ENCODE data around the gene SMAP2.
"Not testable (repeated sequence)": the region's sequence is repeated elsewhere in the genome, so short reads cannot be mapped to it uniquely, and the experiment has no call there.

Gene SMAP2

DNA sequence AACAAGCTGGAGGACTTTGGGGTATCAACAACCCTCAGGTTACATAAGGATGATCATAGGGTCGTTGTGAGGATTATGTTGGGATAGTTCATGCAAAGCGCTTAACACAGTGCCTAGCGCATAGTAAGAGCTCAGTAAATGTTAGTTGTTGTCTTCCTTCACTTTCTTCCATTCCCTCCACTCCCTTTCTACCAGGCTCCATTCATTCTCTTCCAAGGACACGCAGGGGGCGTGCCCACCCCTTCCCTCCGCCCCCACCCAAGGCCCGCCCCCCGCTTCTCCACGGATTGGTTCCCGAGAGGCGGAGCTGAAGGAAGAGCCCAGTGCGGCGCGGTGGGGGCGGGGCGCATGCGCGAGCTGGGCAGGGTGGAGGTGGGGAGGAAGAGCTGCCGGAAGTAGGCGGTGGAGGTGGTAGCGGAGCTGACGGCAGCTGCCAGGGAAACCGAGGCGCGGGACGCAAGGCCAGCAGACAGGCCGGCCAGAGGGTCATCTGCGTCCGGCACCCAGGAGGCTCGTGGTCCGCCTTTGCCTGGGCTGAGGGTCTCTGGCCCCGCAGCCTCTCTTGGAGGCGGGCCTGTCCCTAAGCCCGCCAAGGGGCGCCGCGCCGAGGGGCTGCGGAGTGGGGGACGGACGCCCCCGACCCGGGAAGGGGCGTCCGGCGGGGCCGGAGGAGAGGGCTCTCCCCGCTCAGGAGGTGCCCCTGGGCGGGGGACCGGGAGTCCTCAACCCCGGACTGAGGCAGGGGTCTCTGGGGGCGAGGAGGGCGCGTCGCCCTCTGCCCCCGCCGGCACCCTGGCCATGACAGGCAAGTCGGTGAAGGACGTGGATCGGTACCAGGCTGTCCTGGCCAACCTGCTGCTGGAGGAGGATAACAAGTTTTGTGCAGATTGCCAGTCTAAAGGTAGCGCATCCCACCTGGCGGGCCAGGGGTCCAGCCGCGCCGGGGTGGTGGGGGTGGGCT, at the start of gene SMAP2:
Gene SMAP2 (plus strand): TSS at position 405 of the 961 bp plus-strand sequence. CDS start 394 bp downstream, at position 799.
- peak; percentile 85 to 92 for DNase-seq (ENCODE audit: low read depth in 2 of 2)

- DNase-seq (ENCODE audit: low read depth in 2 of 2): not testable (repeated sequence)
These were observed 42.1 kb upstream of the SMAP2 start for GRCh38 chr1:40331403-40331802.

GRCh38 chr1:40332695-40333094, 40.8 kb upstream of the SMAP2 start:
- no peak for DNase-seq (ENCODE audit: low read depth in 2 of 2)

GRCh38 chr1:40337443-40337842, 36.1 kb upstream of the SMAP2 start:
- no peak for DNase-seq (ENCODE audit: low read depth in 2 of 2)

DNA sequence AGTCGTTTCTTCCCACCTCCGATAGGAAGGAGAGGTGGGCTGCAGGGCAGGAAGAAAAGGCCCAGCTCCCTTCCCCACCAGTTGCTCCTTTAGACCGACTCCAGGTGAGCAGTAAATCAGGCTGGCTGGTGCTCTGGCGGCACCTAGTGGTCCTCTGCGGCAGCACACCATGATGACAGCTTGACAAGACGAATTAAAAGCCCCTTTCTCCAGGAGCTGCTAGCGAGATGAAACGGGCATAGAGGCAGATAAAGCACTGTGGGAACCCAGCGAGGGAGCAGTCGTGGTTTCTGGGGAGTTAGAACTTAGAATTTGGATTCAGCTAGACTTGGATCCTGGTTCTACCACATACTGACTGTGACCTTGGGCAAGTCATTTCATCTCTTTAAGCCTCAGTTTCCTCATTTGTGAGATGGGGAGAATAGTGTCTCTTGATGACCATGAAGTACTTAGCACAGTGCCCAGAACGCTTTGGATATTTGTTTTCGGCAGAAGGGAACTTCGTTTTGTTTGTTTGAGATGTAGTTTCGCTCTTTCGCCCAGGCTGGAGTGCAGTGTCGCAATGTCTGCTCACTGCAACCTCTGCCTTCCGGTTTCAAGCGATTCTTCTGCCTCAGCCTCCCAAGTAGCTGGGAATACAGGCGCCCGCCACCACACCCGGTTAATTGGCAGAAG, 34.6 kb upstream of the SMAP2 start:
- peak; percentile 81 to 82 for DNase-seq (ENCODE audit: low read depth in 2 of 2)

- no peak for DNase-seq (ENCODE audit: low read depth in 2 of 2)
These were observed 33.9 kb upstream of the SMAP2 start for GRCh38 chr1:40339420-40340323.

DNA sequence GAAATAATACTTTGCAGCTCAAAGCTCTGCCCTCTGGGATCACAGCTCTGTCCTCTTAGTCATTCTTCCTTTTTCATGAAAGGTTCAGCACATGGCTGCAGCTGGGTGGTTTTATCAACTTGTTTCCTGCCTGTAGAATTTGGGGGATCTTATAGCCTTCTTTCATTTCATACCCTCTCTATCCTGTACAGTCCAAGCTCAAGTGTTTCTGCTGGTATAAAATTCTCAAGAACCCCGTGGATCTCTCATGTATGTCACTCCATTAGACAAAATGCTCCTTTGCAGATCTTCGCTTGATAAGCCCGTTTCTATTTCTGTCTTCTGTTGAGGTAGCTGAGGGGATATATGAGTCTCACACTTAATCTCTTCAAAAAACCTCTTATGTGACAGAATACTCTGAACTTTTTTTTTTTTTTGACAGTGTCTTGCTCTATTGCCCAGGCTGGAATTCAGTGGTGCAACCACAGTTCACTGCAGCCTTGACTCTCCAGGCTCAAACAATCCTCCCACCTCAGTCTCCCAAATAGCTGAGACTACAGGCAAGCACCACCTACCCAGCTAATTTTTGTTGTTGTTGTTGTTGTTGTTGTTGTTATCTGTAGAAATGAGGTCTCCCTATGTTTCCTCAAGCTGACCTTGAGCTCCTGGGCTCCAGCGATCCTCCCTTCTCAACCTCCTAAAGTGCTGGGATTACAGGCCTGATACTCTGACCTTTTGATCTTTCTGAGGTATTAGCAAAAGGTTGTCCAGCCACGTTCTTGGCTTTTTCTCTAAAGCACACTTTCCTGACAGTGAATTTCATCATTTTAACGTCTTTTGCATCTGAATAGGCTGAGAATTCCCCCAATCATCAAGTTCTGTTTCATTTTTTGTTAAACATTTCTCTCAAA, 31.8 kb upstream of the SMAP2 start:
- DNase-seq (ENCODE audit: low read depth in 2 of 2): no peak

- DNase-seq (ENCODE audit: low read depth in 2 of 2): not testable (repeated sequence)
These were observed 31.2 kb upstream of the SMAP2 start for GRCh38 chr1:40342381-40342717.

- DNase-seq (ENCODE audit: low read depth in 2 of 2): no peak
These were observed 28.9 kb upstream of the SMAP2 start for GRCh38 chr1:40344597-40344996.

DNA sequence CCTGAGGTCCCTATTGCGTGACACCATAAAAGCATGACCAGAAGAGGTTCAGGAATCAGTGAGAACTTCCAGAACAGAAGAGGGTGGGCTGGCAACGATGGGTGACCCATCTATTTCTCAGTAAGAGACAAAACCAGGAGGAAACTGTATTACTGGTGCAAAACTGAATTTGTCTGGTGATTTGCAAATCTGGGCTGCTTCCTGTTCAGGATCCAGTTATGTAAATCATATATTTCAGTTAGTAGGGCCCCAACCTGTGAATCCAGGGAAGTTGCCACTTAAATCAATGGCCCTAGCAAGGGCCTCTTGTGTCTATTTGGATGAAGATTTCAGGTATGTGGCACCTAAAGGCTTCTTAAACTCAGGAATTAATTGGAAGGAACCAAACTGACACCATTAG, 23.1 kb upstream of the SMAP2 start:
- no peak for DNase-seq (ENCODE audit: low read depth in 2 of 2)

DNA sequence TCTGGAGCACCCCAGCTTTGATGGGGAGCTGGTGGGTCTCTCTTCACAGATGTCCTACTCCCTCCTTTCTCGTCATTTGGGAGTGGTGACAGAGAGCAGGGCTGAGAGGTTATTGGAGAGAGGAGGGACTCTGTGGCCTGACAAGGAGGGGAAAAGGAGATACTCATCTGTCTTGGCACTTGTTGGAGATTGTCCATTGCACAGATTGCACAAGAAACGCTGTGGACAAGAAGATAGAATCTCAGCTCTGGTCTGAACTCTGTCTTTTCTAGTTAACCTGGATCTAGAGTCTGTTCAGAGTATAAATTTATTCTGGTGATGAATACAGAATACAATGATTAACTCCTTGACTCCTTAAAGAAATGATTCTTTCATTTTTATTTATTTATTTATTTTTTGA, 22.4 kb upstream of the SMAP2 start:
- DNase-seq (ENCODE audit: low read depth in 2 of 2): no peak

- DNase-seq (ENCODE audit: low read depth in 2 of 2): no peak
These were observed 21.4 kb upstream of the SMAP2 start for GRCh38 chr1:40352126-40352525.

DNA sequence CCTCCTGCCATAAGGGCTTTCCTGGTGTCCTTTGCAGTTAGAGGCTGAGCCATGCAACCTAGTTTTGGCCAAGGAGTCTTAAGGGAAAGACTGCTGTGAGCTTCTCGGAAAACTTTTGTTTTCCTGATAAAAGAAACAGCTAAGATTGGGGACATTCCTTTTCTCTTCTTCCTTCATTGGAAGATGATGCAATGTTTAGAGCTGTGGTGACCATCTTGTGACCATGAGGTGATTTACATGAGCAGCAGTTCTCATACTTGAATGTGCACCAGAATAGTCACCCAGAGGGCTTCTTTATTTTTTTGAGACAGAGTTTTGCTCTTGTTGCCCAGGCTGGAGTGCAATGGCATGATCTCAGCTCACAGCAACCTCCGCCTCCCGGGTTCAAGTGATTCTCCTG, 20.4 kb upstream of the SMAP2 start:
- DNase-seq (ENCODE audit: low read depth in 2 of 2): no peak

DNA sequence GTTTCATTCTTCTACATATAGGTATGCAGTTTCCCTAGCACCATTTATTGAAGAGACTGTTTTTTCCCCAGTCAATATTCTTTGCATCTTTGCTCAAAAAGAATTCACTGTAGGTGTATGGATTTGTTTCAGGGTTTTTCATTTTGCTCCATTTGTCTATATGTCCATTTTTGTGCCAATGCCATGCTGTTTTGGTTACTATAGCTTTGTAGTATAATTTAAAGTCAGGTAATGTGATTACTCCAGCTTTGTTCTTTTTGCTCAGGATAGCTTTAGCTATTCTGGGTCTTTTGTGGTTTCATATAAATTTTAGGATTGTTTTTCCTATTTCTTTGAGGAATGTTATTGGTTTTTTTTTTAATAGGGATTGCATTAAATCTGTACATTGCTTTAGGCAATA, 15.9 kb upstream of the SMAP2 start:
- no peak for DNase-seq (ENCODE audit: low read depth in 2 of 2)

GRCh38 chr1:40360631-40361030, 12.9 kb upstream of the SMAP2 start:
- DNase-seq (ENCODE audit: low read depth in 2 of 2): no peak

GRCh38 chr1:40361201-40361600, 12.3 kb upstream of the SMAP2 start:
- DNase-seq (ENCODE audit: low read depth in 2 of 2): no peak

- DNase-seq (ENCODE audit: low read depth in 2 of 2): no peak
These were observed 11.9 kb upstream of the SMAP2 start for GRCh38 chr1:40361637-40362036.

DNA sequence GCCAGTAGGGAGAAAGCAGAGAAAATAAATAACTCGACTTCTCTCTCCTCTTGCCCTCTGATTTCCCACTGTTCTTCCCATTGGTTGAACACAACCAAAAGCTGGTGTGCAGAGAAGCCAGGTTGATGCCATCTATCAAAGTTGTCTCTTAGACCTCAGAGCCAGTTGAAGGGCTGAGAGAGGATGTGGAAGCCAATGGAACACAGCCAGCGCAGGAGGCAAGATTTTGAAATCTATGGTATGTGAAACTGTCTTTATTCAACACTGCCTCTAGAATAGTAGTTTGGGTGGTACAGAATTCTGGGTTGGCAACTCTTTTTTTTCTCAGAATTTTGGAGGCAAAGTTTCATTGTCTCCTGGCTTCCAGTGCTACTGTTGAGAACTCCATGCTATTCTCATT, 11.3 kb upstream of the SMAP2 start:
- DNase-seq (ENCODE audit: low read depth in 2 of 2): no peak

- no peak for DNase-seq (ENCODE audit: low read depth in 2 of 2)
These were observed 10.8 kb upstream of the SMAP2 start for GRCh38 chr1:40362699-40363098.

DNA sequence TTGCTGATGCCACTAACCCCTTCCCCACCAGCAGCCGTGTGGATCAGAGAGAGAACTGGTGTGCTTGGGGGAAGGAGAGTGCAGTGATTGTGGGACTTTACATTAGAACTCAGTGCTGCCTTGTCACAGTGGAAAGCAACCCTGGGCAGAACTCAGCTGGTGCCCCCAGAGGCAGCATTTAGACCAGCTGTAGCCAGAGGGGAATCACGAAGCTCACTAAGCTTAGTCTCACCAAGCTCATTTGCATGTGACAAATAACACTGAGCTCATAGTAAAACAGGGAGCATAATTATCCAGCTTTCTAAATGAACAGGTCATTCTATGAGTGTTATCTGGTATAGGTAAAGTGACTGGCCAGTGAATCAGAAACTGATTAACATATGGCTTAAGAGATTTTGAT, 9.8 kb upstream of the SMAP2 start:
- DNase-seq (ENCODE audit: low read depth in 2 of 2): no peak

- DNase-seq (ENCODE audit: low read depth in 2 of 2): no peak
These were observed 1.7 kb upstream of the SMAP2 start for GRCh38 chr1:40371707-40372258.
